ENCODE results near the gene RPUSD1. TPM values are rescaled to one million over a fixed set of nuclear protein-coding genes. Genes with fewer than 3 reads are reported as not detected.

Gene RPUSD1
- total and polyA plus RNA-seq, 2 experiments from 2014 or later = 15.4 to 54.3 TPM

DNA sequence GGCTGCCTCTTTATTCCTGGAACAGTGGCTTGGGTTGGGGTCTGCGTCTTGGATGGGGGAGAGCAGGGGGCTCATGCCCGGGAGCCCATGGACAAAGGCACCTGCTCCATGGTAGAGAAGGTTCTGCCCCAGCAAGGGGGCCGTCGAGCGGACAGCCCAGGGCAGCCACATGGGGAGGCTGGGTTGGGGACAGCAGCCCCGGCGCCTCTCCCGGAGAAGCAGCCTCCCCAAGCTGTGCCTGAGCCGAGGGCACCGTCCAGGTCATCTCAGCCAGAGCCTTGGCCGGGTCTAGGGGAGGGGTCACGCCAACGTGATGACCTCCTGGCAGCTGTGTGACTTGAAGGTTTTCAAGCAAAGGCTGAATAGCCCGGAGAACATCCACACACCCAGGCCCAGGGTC lies 45.2 kb upstream of the RPUSD1 start:
- no peak overlapping the region for H2AFZ ChIP-seq
- H3K9me2 ChIP-seq (ENCODE audit: insufficient read depth) = no peaks in the 10 kb centered on the region
- H3K36me3 ChIP-seq (ENCODE audit: low read depth) = no peaks in the 10 kb centered on the region
- H3K4me2 ChIP-seq (ENCODE audit: unreplicated experiment) = no peak overlapping the region
- H3K4me3 ChIP-seq = no peak overlapping the region
- no peaks in the 10 kb centered on the region for H3K27me3 ChIP-seq (replicated peaks; ENCODE audit: insufficient read depth)
- no peaks in the 10 kb centered on the region for H4K20me1 ChIP-seq (ENCODE audit: insufficient read depth)
- TF ChIP-seq EZH2phosphoT487 (IDR thresholded peaks at IDR 0.05; ENCODE audit: insufficient read depth, low read depth) (no peak), EZH2 (IDR thresholded peaks at IDR 0.05; ENCODE audit: insufficient read depth, poor library complexity, severe bottlenecking) (no peak)
- H3K27ac ChIP-seq = no peak overlapping the region
- no peaks in the 10 kb centered on the region for H3K4me1 ChIP-seq (ENCODE audit: insufficient read depth)
- H3K79me2 ChIP-seq (ENCODE audit: insufficient read depth) = no peaks in the 10 kb centered on the region
- no peaks in the 10 kb centered on the region for H3F3A ChIP-seq (ENCODE audit: insufficient read depth)
- 53 to 61% methylated on average over 14 of the region's 14 CpGs for WGBS, 2 experiments (ENCODE audit: low coverage in 1 of 2, low lambda C conversion rate in 2 of 2, missing lambda C conversion rate in 2 of 2)
- no peaks in the 10 kb centered on the region for H3K9me3 ChIP-seq (ENCODE audit: low read depth)
- no peak overlapping the region for H3K9ac ChIP-seq
- in situ Hi-C loops (cut with MboI) = no loop called here
- DNase-seq = no peak

GRCh38 chr16:832652-833336 lies 44.6 kb upstream of the RPUSD1 start:
- H2AFZ ChIP-seq = no peak overlapping the region
- H3K4me1 ChIP-seq (ENCODE audit: insufficient read depth) = no peaks in the 10 kb centered on the region
- no peaks in the 10 kb centered on the region for H3K9me3 ChIP-seq (ENCODE audit: low read depth)
- H3K9ac ChIP-seq = no peak overlapping the region
- H3K27me3 ChIP-seq (replicated peaks; ENCODE audit: insufficient read depth) = no peaks in the 10 kb centered on the region
- H4K20me1 ChIP-seq (ENCODE audit: insufficient read depth) = no peaks in the 10 kb centered on the region
- H3K4me3 ChIP-seq = no peak overlapping the region
- H3K79me2 ChIP-seq (ENCODE audit: insufficient read depth) = no peaks in the 10 kb centered on the region
- no peak for DNase-seq
- H3F3A ChIP-seq (ENCODE audit: insufficient read depth) = no peaks in the 10 kb centered on the region
- in situ Hi-C loops (cut with MboI) = no loop called here
- WGBS, 2 experiments (ENCODE audit: low coverage in 1 of 2, low lambda C conversion rate in 2 of 2, missing lambda C conversion rate in 2 of 2) = 49 to 54% methylated on average over 25 to 34 of the region's 35 CpGs
- H3K36me3 ChIP-seq (ENCODE audit: low read depth) = no peaks in the 10 kb centered on the region
- no peak overlapping the region for H3K27ac ChIP-seq
- H3K9me2 ChIP-seq (ENCODE audit: insufficient read depth) = no peaks in the 10 kb centered on the region
- no peak overlapping the region for H3K4me2 ChIP-seq (ENCODE audit: unreplicated experiment)
- no peak for TF ChIP-seq EZH2 (IDR thresholded peaks at IDR 0.05; ENCODE audit: insufficient read depth, poor library complexity, severe bottlenecking)
- no peak for TF ChIP-seq EZH2phosphoT487 (IDR thresholded peaks at IDR 0.05; ENCODE audit: insufficient read depth, low read depth)

DNA sequence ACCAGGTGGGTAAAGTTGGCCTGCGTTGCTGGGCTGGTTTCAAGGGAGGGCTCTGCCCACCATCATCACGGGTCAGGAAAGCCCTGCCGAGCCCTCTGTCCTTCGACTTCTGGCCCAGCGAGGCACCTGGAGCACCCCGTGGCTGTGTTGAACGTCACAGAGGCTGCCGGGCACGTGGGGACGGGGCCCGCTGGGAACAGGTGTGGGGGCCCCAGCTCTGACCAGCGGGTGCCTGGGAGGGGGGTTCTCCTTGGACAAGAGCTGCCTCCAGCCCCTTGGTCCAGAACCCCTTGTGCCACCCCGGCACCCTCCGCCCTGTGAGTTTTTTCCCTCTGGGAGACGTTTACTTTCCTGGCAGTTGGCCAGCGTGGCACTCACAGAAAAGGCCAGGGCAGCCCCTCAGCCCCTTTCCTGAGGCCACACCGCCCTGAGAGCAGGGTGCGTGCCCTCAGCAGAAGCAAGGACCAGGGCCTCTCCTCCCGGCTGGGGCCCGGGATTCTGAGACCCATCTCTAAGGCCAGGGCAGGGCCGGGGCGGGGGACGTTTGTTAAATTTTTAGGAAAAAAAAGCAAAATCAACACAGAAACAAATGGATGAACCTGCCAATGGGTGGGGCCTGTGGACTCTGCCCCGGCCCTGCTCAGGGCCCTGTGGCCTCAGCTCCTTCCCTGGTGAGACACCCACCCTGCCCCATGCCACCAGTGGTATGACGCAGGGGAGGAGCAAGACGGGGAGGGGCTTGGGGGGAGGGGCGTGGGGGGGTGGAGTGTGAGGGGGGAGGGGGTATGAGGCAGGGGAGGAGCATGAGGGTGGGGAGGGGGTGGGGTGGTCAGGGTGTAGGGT lies 43.6 kb upstream of the RPUSD1 start:
- Histone ChIP-seq H3K27me3 (replicated peaks; ENCODE audit: insufficient read depth) (no peaks in the 10 kb centered on the region), H3F3A (ENCODE audit: insufficient read depth) (no peaks in the 10 kb centered on the region), H3K36me3 (ENCODE audit: low read depth) (no peaks in the 10 kb centered on the region), H3K79me2 (ENCODE audit: insufficient read depth) (no peaks in the 10 kb centered on the region), H3K9me3 (ENCODE audit: low read depth) (no peaks in the 10 kb centered on the region), H4K20me1 (ENCODE audit: insufficient read depth) (no peaks in the 10 kb centered on the region), H3K4me3 (no peak overlapping the region), H3K4me1 (ENCODE audit: insufficient read depth) (no peaks in the 10 kb centered on the region), H3K27ac (no peak overlapping the region), H3K4me2 (ENCODE audit: unreplicated experiment) (no peak overlapping the region), H2AFZ (no peak overlapping the region), H3K9me2 (ENCODE audit: insufficient read depth) (no peaks in the 10 kb centered on the region), H3K9ac (no peak overlapping the region)
- 47 to 48% methylated on average over 22 to 27 of the region's 27 CpGs for WGBS, 2 experiments (ENCODE audit: low coverage in 1 of 2, low lambda C conversion rate in 2 of 2, missing lambda C conversion rate in 2 of 2)
- no peak for DNase-seq
- in situ Hi-C loops (cut with MboI) = no loop called here
- TF ChIP-seq EZH2phosphoT487 (IDR thresholded peaks at IDR 0.05; ENCODE audit: insufficient read depth, low read depth) (no peak), EZH2 (IDR thresholded peaks at IDR 0.05; ENCODE audit: insufficient read depth, poor library complexity, severe bottlenecking) (no peak)

GRCh38 chr16:830871-831570 lies 42.8 kb upstream of the RPUSD1 start:
- H3K9me3 ChIP-seq (ENCODE audit: low read depth) = no peaks in the 10 kb centered on the region
- in situ Hi-C loops (cut with MboI) = no loop called here
- H3K9ac ChIP-seq = no peak overlapping the region
- no peak overlapping the region for H3K4me2 ChIP-seq (ENCODE audit: unreplicated experiment)
- no peak overlapping the region for H3K4me3 ChIP-seq
- no peak overlapping the region for H3K27ac ChIP-seq
- no peaks in the 10 kb centered on the region for H4K20me1 ChIP-seq (ENCODE audit: insufficient read depth)
- H3K27me3 ChIP-seq (replicated peaks; ENCODE audit: insufficient read depth) = peaks cover 1% of the 10 kb centered on the region; the same call in 1 of the 2 replicates
- H3K79me2 ChIP-seq (ENCODE audit: insufficient read depth) = no peaks in the 10 kb centered on the region
- H3F3A ChIP-seq (ENCODE audit: insufficient read depth) = no peaks in the 10 kb centered on the region
- H3K4me1 ChIP-seq (ENCODE audit: insufficient read depth) = no peaks in the 10 kb centered on the region
- no peak for DNase-seq
- H3K36me3 ChIP-seq (ENCODE audit: low read depth) = no peaks in the 10 kb centered on the region
- H2AFZ ChIP-seq = no peak overlapping the region
- 65 to 70% methylated on average over 21 to 24 of the region's 24 CpGs for WGBS, 2 experiments (ENCODE audit: low coverage in 1 of 2, low lambda C conversion rate in 2 of 2, missing lambda C conversion rate in 2 of 2)
- TF ChIP-seq EZH2phosphoT487 (IDR thresholded peaks at IDR 0.05; ENCODE audit: insufficient read depth, low read depth) (no peak), EZH2 (IDR thresholded peaks at IDR 0.05; ENCODE audit: insufficient read depth, poor library complexity, severe bottlenecking) (no peak)
- no peaks in the 10 kb centered on the region for H3K9me2 ChIP-seq (ENCODE audit: insufficient read depth)

Measured in GM23248 (cell line).